GM12874 (cell line): Measurements from ENCODE around the gene COLEC12.

Experiments used
- TF ChIP-seq, protein P1 (sequence below): IDR thresholded peaks from 2 replicates; pipeline ENCODE4 v1.5.1; 2011; ENCODE audit warnings: low read depth, mild to moderate bottlenecking, control low read depth, low read length, moderate library complexity; ENCODE audit not compliant: insufficient read depth

Gene COLEC12

DNA sequence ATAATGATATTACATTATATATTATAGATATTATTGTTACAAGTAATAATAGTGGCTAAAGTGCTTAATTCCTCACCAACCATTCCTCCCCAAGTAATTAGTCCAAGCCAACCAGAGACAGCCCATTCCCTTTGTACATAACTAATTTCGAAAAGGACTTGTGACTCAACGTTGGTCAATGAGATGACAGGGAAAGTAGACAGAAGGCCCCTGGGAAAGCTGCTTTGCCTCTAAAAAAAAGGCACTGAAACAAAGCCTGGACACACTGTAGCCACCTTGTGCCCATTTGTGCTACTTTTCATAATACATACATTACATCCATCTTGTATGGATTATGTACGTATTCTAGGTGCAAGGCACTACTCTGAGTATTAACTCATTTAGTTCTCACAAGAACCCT, 28.8 kb downstream of the COLEC12 start:
- TF ChIP-seq, protein P1, sequence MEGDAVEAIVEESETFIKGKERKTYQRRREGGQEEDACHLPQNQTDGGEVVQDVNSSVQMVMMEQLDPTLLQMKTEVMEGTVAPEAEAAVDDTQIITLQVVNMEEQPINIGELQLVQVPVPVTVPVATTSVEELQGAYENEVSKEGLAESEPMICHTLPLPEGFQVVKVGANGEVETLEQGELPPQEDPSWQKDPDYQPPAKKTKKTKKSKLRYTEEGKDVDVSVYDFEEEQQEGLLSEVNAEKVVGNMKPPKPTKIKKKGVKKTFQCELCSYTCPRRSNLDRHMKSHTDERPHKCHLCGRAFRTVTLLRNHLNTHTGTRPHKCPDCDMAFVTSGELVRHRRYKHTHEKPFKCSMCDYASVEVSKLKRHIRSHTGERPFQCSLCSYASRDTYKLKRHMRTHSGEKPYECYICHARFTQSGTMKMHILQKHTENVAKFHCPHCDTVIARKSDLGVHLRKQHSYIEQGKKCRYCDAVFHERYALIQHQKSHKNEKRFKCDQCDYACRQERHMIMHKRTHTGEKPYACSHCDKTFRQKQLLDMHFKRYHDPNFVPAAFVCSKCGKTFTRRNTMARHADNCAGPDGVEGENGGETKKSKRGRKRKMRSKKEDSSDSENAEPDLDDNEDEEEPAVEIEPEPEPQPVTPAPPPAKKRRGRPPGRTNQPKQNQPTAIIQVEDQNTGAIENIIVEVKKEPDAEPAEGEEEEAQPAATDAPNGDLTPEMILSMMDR, result no peak

DNA sequence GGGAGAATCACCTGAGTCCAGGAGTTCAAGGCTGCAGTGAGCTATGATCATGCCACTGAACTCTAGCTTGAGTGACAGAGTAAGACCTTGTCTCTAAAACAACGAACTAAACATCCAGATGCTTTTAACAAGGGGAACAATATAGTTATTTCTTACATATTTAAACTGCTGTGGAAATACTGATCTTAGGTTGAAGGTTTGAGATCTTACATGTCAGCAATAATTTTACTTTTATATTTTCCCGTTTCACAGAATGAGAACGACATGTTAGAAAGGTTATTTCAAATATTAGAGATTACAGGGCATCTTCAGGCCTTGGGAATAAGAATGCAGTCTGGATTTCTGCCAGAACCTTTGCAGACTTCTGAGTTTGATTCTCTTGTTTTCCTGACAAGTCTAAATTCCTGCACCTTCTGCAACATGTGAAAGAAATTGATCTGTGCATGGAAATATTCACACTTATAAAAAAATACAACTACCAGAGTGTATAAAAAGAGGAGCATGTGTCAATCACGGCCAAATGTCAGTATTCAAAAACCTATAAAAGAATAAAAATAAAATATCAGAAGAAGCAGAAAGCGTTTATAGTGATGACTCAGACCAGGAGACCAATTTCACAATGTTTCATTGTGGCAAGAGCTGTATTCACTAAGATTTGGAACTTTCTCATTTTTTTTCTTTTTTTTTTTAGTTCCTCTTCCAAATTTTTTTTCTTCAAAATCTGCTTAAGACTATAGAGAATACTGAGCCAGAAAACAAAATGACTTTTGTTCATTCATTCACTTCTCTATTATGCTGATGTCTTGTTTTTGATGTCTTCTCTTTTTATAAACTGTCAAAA, 29.6 kb downstream of the COLEC12 start:
- TF ChIP-seq, protein P1, result no peak

DNA sequence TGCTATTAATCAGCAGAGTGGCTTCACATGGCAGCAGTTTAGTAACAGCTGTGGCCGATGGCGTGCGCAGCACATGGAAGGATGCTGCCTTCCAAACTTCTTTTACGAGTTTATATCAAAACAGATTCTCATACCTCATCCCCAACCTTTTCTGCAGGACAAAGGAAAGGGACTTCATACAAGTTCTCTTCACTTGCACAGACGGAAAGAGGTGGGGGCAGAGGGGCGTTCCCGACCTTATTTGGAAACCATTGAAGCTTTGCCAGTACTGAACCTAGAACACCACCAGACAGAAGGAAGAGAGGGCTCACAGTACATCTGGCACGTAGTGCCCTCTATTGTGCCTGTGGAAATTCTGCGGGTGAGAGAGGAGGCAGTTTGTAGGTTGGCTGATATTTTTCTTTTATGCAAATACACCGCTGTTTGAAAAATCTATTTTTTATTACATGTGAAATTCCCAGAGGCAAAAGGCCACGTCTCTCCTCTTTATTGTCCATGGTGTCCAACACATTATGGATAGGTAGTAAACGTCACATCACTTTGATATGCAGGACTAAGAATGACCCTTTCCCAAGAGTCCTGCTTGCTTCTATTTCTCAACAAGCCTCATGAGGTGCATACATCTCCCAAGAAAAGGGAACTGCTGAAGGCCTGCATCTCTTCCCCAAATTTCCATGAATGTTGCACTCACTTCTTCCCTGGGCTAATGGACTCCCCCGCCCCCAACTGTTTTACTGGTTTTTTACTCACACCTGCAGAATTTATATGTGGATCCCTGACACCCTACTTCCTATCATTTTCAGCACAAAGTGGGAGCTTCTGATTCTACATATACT, 31.3 kb downstream of the COLEC12 start:
- TF ChIP-seq, protein P1, result no peak

DNA sequence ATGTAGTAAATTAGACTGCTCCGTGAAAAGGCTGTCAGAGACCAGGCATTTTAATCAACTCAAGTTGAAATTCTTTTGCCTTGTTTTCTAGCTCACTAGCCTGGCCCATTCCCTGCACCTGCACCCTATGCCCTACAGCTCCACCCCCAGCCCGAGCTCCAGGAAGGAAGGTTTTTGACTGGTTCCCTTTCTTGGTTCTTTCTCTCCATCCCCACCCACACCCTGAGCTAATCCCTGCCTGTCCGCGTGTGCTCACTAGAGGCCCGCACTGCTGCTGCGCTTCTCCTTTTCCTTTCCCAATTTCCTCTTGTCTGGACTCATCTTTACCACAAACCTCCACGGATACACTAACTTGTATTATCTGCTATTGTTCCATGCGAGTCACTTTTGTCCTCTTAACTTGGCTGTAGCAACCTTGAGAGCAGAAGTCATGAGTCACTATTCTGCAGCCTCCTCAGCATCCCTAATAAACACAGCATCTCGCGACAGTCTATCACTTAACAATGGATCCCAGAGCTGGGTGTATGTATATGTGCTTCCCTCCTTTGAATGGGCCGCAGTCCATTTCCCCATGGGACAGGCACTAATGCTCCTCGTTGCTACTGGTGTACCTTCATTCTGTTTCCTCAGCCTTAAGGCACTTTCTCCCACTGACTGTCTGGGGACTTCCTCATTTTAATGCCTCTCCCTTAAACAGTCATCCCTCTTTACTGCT, 36.5 kb downstream of the COLEC12 start:
- TF ChIP-seq, protein P1, result no peak

DNA sequence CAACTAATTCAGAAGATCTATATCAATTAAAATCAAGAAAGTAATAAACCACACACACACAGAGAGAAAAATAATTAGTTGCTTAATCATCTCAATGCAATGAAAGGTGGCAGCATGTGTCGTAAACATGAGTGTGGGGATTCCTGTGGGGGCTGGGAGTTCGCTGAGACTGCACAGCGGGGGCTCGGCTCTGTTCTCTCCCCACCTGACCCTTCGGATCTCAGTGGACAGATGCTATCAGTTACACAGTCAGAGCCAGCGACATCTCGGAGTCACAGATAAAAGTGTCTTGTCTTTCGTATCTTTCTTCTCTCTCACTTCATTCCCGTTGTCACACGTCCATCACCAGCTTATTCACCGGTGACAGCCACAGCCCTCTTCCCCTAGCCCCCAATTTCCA, 37.1 kb downstream of the COLEC12 start:
- TF ChIP-seq, protein P1, result no peak

DNA sequence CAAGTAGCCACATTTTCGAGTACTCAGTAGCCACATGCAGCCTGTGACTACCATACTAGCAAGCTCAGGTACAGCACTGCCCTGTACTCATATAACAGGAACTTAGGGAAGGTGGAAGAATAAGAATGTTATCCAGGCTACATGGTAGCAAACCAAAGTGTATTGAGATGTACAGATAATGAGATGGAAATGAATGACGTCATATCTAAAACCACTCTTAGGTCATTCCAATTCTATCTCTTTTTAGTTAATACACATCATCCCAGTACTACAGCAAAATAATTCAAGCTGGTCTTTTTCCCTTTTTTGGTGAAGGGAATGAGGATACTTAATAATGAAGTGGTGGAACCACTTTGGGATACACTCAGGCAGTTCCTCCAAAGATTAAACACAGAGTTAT, 38.7 kb downstream of the COLEC12 start:
- TF ChIP-seq, protein P1, result no peak

DNA sequence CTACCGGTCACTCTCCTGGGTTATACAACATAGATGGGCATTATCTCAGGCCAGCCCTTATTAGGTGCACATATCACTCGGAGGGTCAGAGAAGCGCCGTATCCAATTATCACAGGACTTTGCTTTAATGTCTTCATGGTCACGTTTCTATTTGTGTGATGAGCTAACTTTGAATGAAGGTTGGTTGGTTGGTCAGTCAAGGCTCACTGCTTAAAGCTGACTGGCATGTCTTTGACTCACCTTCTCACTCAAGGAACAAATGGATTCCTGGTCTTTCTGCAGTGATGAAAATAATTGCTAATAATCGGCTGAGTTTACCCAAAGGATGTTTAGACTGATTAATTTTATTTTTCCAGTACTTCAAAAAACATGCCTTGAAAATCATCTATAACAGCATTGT, 39.7 kb downstream of the COLEC12 start:
- TF ChIP-seq, protein P1, result no peak
